SK-N-SH (cell line): ENCODE data around the gene GREM2. TPM values are rescaled to one million over a fixed set of nuclear protein-coding genes. Genes with fewer than 3 reads are reported as not detected.

Source experiments
- CTCF ChIA-PET: fragments of 300-600, 350-600 bp; formaldehyde crosslinking; extraction: SDS; loops from one replicate; lab custom pipeline; 2021; lab: Yijun Ruan, JAX
- POLR2A ChIA-PET: fragments of 350-600 bp; sonication (Branson Sonifier 250); formaldehyde crosslinking; extraction: SDS; loops from one replicate; lab custom pipeline; 2020; ENCODE audit warnings: antibody characterized with exemption, inconsistent platforms; lab: Yijun Ruan, JAX
- DNase-seq: peaks from one replicate; pipeline ENCODE4 v3.0.0; 2012
- H2AFZ ChIP-seq: fragments of 200-600 bp; sonication (generic); 2 replicates; pipeline ENCODE4 v1.8.1; 2016; ENCODE audit warnings: antibody characterized with exemption, mild to moderate bottlenecking, low read depth
- H3F3A ChIP-seq: fragments of 200-600 bp; sonication (generic); replicated peaks from 2 replicates; pipeline ENCODE3; 2016; ENCODE audit warnings: antibody characterized with exemption, mild to moderate bottlenecking; ENCODE audit not compliant: insufficient read depth
- H3K27ac ChIP-seq, 2 experiments: fragments of 200-500 bp in 1 of 2; fragments of 200-600 bp in 1 of 2; sonication (Bioruptor generic) in 1 of 2; sonication (generic), shearing (Covaris generic) in 1 of 2; 2 replicates each; pipeline versions ENCODE4 v1.5.1 to v1.6.1; 2014 to 2016; ENCODE audit warnings: low read depth in 2 of 2, inconsistent platforms in 1 of 2, low read length in 1 of 2, mild to moderate bottlenecking in 1 of 2, mixed read lengths in 1 of 2
- H3K27me3 ChIP-seq: fragments of 200-600 bp; sonication (generic), shearing (Covaris generic); 2 replicates; pipeline ENCODE4 v1.6.1; 2016; ENCODE audit warnings: mixed run types; ENCODE audit not compliant: insufficient read depth
- H3K36me3 ChIP-seq, 2 experiments: fragments of 200-500 bp in 1 of 2; fragments of 200-600 bp in 1 of 2; sonication (Bioruptor generic) in 1 of 2; sonication (generic) in 1 of 2; replicated peaks in 1 of 2; 2 replicates each; pipeline versions ENCODE3 to v1.5.1; 2014 to 2016; ENCODE audit warnings: low read length in 1 of 2, mild to moderate bottlenecking in 1 of 2; ENCODE audit not compliant: insufficient read depth in 2 of 2, control insufficient read depth in 1 of 2
- H3K4me1 ChIP-seq, 2 experiments: fragments of 200-500 bp in 1 of 2; fragments of 200-600 bp in 1 of 2; sonication (Bioruptor generic) in 1 of 2; sonication (generic), shearing (Covaris generic) in 1 of 2; 2 replicates each; pipeline versions ENCODE4 v1.5.1 to v1.6.1; 2014 to 2016; ENCODE audit warnings: low read depth in 1 of 2, low read length in 1 of 2, mixed run types in 1 of 2; ENCODE audit not compliant: insufficient read depth in 2 of 2, control insufficient read depth in 1 of 2
- H3K4me2 ChIP-seq: fragments of 200-600 bp; sonication (generic), shearing (Covaris generic); 2 replicates; pipeline ENCODE4 v1.6.1; 2017; ENCODE audit warnings: mixed run types
- H3K4me3 ChIP-seq, 2 experiments: fragments of 200-500 bp in 1 of 2; fragments of 200-600 bp in 1 of 2; sonication (Bioruptor generic) in 1 of 2; sonication (generic), shearing (Covaris generic) in 1 of 2; 2 replicates each; pipeline versions ENCODE4 v1.5.1 to v1.8.1; 2014 to 2016; ENCODE audit warnings: low read depth in 2 of 2, inconsistent platforms in 1 of 2, low read length in 1 of 2, mild to moderate bottlenecking in 1 of 2, mixed read lengths in 1 of 2, moderate library complexity in 1 of 2
- H3K79me2 ChIP-seq: fragments of 200-600 bp; sonication (generic); 2 replicates; pipeline ENCODE4 v1.8.1; 2017; ENCODE audit warnings: mild to moderate bottlenecking; ENCODE audit not compliant: insufficient read depth
- H3K9ac ChIP-seq: fragments of 200-600 bp; sonication (generic); 2 replicates; pipeline ENCODE4 v1.6.1; 2017; ENCODE audit warnings: mixed run types
- H3K9me2 ChIP-seq: fragments of 200-600 bp; sonication (generic); 2 replicates; pipeline ENCODE4 v1.6.1; 2017; ENCODE audit warnings: mixed run types
- H3K9me3 ChIP-seq: fragments of 200-600 bp; sonication (generic); 2 replicates; pipeline ENCODE4 v1.6.1; 2017; ENCODE audit warnings: mixed run types, mild to moderate bottlenecking, moderate library complexity
- H4K20me1 ChIP-seq: fragments of 200-600 bp; sonication (generic); 2 replicates; pipeline ENCODE4 v1.6.1; 2017; ENCODE audit warnings: mild to moderate bottlenecking, mixed run types; ENCODE audit not compliant: insufficient read depth
- CHD2 ChIP-seq: fragments of 150-350 bp; IDR thresholded peaks from 2 replicates; pipeline ENCODE4 v1.6.1; 2018; ENCODE audit warnings: low read length; ENCODE audit not compliant: partially characterized antibody
- EP300 ChIP-seq, 2 experiments: IDR thresholded peaks; 2 replicates each; pipeline versions ENCODE4 v1.4.0 to v1.6.1; 2012; ENCODE audit warnings: borderline replicate concordance in 1 of 2, low read depth in 1 of 2, low read length in 1 of 2
- FOXM1 ChIP-seq: IDR thresholded peaks from 2 replicates; pipeline ENCODE4 v1.4.0; 2012; ENCODE audit warnings: low read depth, mild to moderate bottlenecking
- NFIC ChIP-seq: IDR thresholded peaks from 2 replicates; pipeline ENCODE4 v1.4.0; 2012; ENCODE audit warnings: borderline replicate concordance
- POLR2AphosphoS5 ChIP-seq: IDR thresholded peaks from 2 replicates; pipeline ENCODE4 v1.6.1; 2012; ENCODE audit warnings: low read depth, low read length
- RCOR1 ChIP-seq: fragments of 150-350 bp; IDR thresholded peaks from 2 replicates; pipeline ENCODE4 v1.6.1; 2017; ENCODE audit warnings: antibody characterized with exemption, low read length
- SIN3A ChIP-seq: IDR thresholded peaks from 2 replicates; pipeline ENCODE4 v1.6.1; 2012; ENCODE audit warnings: low read depth, mild to moderate bottlenecking, low read length, moderate library complexity, borderline replicate concordance
- SMC3 ChIP-seq: IDR thresholded peaks from 2 replicates; pipeline ENCODE4 v1.6.1; 2012; ENCODE audit warnings: low read depth, low read length, improper control_type of control experiment
- WGBS: methylation state at CpG from one replicate; pipeline ENCODE4 v1.1.6; 2017; ENCODE audit warnings: low lambda C conversion rate; 5-methylcytosine and 5-hydroxymethylcytosine counted together
- polyA plus RNA-seq, 3 experiments: library from polyadenylated mRNA; depleted of rRNA; stranded (reverse); fragments of >200 nt; gene quantifications; 2 replicates each; pipeline ENCODE4 v1.2.3, GENCODE V29; 2012
- TF ChIP-seq, protein P1 (sequence below): IDR thresholded peaks from 2 replicates; pipeline ENCODE4 v1.4.0; 2012; ENCODE audit warnings: low read depth, borderline replicate concordance
- TF ChIP-seq, protein P2 (sequence below): IDR thresholded peaks from 2 replicates; pipeline ENCODE4; 2012
- TF ChIP-seq, protein P3 (sequence below): fragments of 150-350 bp; IDR thresholded peaks from 2 replicates; pipeline ENCODE4 v1.6.1; 2016; ENCODE audit warnings: mild to moderate bottlenecking, low read depth, low read length
- TF ChIP-seq, protein P4 (sequence below): IDR thresholded peaks from 2 replicates; pipeline ENCODE4 v1.4.0; 2012; ENCODE audit warnings: low read depth

Gene GREM2
- polyA plus RNA-seq, 1 of the 3 experiments (the other 2 are of a cell fraction), result 0.94 TPM

DNA sequence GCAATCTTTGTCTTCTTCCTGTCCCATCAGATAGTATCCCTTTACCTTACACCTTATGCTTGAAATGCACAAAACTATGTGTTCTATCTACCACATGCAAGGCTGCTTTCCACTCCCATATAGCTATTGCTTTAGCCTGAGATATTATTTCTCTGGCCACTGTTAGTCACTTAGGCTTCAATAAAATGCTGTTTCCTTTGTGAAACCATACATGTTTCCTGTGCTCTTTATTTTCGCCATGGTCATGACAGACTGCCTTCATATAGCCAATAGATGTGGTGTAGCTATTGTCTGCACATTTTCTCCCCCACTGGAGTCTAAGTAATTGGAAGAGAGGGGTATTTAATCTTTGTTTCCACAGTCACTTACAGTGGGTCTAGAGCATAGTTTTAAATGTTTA is 108.4 kb downstream of the GREM2 start:
- POLR2A ChIA-PET, result no interaction called here
- no peaks in the 10 kb centered on the region for H3K9me2 ChIP-seq
- TF ChIP-seq CHD2 (no peak), RCOR1 (no peak), POLR2AphosphoS5 (no peak)
- no peaks in the 10 kb centered on the region for H3K27me3 ChIP-seq
- H4K20me1 ChIP-seq, result no peaks in the 10 kb centered on the region
- H3K36me3 ChIP-seq, result no peaks in the 10 kb centered on the region
- H3K4me1 ChIP-seq, result peaks cover 8 to 11% of the 10 kb centered on the region in 2 experiments; a peak in 3 of 4 replicates
- H3K4me2 ChIP-seq, result no peak overlapping the region
- H2AFZ ChIP-seq, result no peak overlapping the region
- H3K79me2 ChIP-seq, result no peaks in the 10 kb centered on the region
- no peak overlapping the region for H3K4me3 ChIP-seq
- no peak for DNase-seq
- H3K9me3 ChIP-seq, result no peaks in the 10 kb centered on the region
- H3K27ac ChIP-seq, result no peak overlapping the region
- CTCF ChIA-PET, result interaction anchor here (0.6 kb wide), 1 partner anchor 34 kb away, joined by 3 read pairs; no protein-coding TSS in a partner anchor
- WGBS, result 0% methylated on average over 1 of the region's 1 CpG
- H3F3A ChIP-seq, result peaks cover 9% of the 10 kb centered on the region
- no peak overlapping the region for H3K9ac ChIP-seq

DNA sequence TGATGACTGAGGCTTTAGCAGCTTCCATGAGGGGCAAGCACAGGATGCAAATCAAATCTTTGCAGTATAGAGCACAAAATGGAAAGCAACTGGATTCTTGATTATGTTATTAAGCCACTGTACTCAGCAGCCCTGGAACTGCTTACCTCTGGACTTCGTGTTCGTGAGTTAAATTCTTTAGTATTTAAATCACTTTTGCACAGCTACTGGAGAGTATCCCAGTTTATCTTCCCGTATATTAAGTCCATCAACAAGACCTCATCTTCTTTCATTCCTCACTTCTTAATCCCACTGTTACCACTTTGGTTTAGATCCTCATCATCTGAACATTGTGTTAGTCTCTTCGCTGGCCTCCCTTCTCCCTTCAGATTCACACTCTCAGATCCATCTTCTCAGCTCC is 108.9 kb downstream of the GREM2 start:
- no peaks in the 10 kb centered on the region for H3K9me2 ChIP-seq
- H3K36me3 ChIP-seq, result no peaks in the 10 kb centered on the region
- no peak for DNase-seq
- POLR2A ChIA-PET, result no interaction called here
- H3K4me1 ChIP-seq, result peaks cover 8 to 12% of the 10 kb centered on the region in 2 experiments; a peak in 3 of 4 replicates
- no peaks in the 10 kb centered on the region for H3K9me3 ChIP-seq
- H3K4me2 ChIP-seq, result no peak overlapping the region
- H3F3A ChIP-seq, result peaks cover 9% of the 10 kb centered on the region
- H3K27ac ChIP-seq, result no peak overlapping the region
- 82% methylated on average over 4 of the region's 4 CpGs for WGBS
- H3K79me2 ChIP-seq, result no peaks in the 10 kb centered on the region
- no peaks in the 10 kb centered on the region for H4K20me1 ChIP-seq
- TF ChIP-seq, protein P1, sequence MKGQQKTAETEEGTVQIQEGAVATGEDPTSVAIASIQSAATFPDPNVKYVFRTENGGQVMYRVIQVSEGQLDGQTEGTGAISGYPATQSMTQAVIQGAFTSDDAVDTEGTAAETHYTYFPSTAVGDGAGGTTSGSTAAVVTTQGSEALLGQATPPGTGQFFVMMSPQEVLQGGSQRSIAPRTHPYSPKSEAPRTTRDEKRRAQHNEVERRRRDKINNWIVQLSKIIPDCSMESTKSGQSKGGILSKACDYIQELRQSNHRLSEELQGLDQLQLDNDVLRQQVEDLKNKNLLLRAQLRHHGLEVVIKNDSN, result no peak
- TF ChIP-seq FOXM1 (no peak), SIN3A (no peak), NFIC (no peak), SMC3 (no peak), EP300 (IDR thresholded peaks at IDR 0.05; ENCODE audit: borderline replicate concordance in 1 of 2, low read depth in 1 of 2, low read length in 1 of 2) (no peak), RCOR1 (no peak)
- TF ChIP-seq, protein P2, sequence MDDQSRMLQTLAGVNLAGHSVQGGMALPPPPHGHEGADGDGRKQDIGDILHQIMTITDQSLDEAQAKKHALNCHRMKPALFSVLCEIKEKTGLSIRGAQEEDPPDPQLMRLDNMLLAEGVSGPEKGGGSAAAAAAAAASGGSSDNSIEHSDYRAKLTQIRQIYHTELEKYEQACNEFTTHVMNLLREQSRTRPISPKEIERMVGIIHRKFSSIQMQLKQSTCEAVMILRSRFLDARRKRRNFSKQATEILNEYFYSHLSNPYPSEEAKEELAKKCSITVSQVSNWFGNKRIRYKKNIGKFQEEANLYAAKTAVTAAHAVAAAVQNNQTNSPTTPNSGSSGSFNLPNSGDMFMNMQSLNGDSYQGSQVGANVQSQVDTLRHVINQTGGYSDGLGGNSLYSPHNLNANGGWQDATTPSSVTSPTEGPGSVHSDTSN, result no peak
- TF ChIP-seq, protein P3, sequence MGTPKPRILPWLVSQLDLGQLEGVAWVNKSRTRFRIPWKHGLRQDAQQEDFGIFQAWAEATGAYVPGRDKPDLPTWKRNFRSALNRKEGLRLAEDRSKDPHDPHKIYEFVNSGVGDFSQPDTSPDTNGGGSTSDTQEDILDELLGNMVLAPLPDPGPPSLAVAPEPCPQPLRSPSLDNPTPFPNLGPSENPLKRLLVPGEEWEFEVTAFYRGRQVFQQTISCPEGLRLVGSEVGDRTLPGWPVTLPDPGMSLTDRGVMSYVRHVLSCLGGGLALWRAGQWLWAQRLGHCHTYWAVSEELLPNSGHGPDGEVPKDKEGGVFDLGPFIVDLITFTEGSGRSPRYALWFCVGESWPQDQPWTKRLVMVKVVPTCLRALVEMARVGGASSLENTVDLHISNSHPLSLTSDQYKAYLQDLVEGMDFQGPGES, result no peak
- TF ChIP-seq, protein P4, sequence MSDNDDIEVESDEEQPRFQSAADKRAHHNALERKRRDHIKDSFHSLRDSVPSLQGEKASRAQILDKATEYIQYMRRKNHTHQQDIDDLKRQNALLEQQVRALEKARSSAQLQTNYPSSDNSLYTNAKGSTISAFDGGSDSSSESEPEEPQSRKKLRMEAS, result no peak
- TF ChIP-seq, all 33 proteins: peak for 0
- Histone ChIP-seq H3K27me3 (no peaks in the 10 kb centered on the region), H2AFZ (no peak overlapping the region), H3K4me3 (no peak overlapping the region), H3K9ac (no peak overlapping the region)
- CTCF ChIA-PET, result interaction anchor here (0.6 kb wide), 1 partner anchor 33 kb away, joined by 3 read pairs; no protein-coding TSS in a partner anchor
